Dendritic cell treated with granulocyte-macrophage colony-stimulating factor and Interleukin-4, amounts not matched to agents 40 ng/mL and 50 ng/mL, for 4 days (primary cell): ENCODE data around the gene KIF17.

ENCODE experiments used
- H3K27ac Mint-ChIP-seq: one replicate; pipeline ENCODE4 v1.8.0; 2022; ENCODE audit warnings: mild to moderate bottlenecking, mixed read lengths
- H3K27me3 Mint-ChIP-seq: one replicate; pipeline ENCODE4 v1.8.0; 2022; ENCODE audit warnings: mild to moderate bottlenecking, mixed read lengths
- H3K36me3 Mint-ChIP-seq: one replicate; pipeline ENCODE4 v1.8.0; 2022; ENCODE audit warnings: low read depth, mixed read lengths
- H3K4me1 Mint-ChIP-seq: one replicate; pipeline ENCODE4 v1.8.0; 2022; ENCODE audit warnings: low read depth, mixed read lengths
- H3K4me3 Mint-ChIP-seq: one replicate; pipeline ENCODE4 v1.8.0; 2022; ENCODE audit warnings: mild to moderate bottlenecking, moderate library complexity, mixed read lengths
- H3K9me3 Mint-ChIP-seq: one replicate; pipeline ENCODE4 v1.8.0; 2022; ENCODE audit warnings: mixed read lengths
- intact Hi-C: fragments of 100-400 bp; cut with micrococcal nuclease; formaldehyde crosslinking; loops from one replicate; pipeline ENCODE4 v1.15.0; 2022

The KIF17 gene

DNA sequence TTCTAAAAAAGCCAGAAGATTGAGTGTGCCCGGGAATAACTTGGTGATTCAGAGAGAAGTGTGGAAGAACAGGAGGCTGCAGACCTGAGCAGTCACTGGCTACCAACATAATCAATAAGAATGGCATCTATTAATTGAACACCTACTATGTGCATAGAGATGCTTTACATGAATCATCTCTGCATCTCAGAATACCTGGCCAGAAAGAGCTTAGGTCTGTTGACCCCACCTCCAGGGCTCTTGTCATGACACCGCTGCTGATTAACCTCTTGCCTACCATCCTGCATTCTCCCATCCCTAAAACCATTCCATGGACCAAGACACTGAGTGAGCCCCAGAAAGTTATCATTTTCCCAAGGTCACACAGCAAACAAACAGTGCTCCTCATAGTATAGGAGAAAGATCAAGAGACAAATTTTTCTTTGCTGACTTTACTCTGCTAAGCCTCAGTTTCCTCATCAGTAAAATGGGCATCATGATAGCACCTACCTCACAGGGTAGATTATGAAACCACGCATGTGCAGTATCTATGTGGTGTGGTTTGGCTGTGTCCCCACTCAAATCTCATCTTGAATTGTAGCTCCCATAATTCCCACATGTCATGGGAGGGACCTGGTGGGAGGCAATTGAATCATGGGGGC is 100.8 kb downstream of the KIF17 start:
- intact Hi-C loops = no loop called here
- Mint-ChIP-seq H3K27ac (no peak overlapping the region), H3K4me3 (no peak overlapping the region), H3K4me1 (no peaks in the 10 kb centered on the region), H3K9me3 (no peaks in the 10 kb centered on the region), H3K36me3 (peaks cover 76% of the 10 kb centered on the region), H3K27me3 (no peaks in the 10 kb centered on the region)

DNA sequence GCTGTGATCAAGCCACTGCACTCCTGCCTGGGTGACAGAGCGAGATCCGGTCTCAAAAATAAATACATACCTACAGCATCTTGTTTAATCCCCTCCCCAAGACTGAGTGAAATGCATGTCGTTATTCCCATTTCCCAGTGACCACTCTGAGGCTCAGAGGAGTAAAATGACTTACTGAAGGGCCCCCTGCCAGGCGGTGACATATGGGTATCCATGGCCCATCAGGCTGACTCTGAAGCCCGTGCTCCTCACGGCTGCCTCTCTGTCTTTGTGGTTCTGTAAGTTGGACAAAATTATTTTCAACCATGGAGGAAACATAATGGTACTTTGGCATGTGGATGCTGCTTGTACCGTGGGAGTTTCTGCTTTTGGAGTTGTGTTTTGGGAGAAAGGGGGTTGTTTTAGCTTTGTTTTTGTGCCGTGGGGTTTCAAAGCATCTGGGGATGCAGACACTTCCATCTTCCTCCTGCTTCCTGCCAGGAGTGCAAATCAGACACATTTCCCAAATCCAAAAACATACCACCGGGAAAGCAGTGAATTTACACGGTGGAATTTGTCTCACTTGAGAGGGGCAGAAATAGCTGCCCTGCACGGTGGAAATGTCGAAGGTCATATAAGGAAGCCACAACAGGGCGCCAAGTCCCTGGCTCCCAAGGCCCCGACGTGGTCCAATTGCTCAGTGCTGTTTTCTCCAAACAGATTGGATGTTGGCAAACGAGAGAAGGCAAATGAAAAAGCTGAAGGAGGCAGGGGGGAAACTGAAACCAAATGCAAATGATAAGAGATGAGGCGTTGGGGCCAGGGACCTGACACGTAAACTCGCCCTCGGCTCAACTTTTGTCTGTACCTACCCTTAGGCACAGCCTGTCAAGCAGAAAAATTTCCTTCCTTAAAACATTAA is 101.6 kb downstream of the KIF17 start:
- intact Hi-C loops = no loop called here
- no peaks in the 10 kb centered on the region for H3K9me3 Mint-ChIP-seq
- no peaks in the 10 kb centered on the region for H3K4me1 Mint-ChIP-seq
- peaks cover 83% of the 10 kb centered on the region for H3K36me3 Mint-ChIP-seq
- H3K27me3 Mint-ChIP-seq = no peaks in the 10 kb centered on the region
- no peak overlapping the region for H3K27ac Mint-ChIP-seq
- no peak overlapping the region for H3K4me3 Mint-ChIP-seq

DNA sequence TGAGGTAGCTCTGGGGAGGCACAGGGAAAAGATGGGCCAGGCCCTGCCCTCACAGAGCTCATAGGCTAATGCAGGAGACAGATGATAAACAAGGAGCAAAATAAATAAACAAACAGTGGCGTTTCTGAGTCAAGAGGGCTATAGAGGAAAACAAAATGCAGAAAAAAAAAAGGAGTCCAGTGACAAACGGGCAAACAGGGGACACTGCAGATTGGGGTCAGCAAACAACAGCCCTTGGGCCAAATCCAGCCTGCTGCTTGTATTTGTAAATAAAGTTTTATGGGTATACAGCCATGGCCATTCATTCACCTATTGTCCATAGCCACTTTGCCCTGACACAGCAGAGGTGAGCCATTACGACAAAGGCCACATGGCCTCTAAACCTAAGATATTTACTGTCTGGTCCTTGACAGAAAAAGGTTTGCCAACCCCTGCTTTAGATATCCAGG is 103.7 kb downstream of the KIF17 start:
- Mint-ChIP-seq H3K4me1 (no peaks in the 10 kb centered on the region), H3K4me3 (no peak overlapping the region), H3K9me3 (no peaks in the 10 kb centered on the region), H3K36me3 (peaks cover 83% of the 10 kb centered on the region), H3K27me3 (no peaks in the 10 kb centered on the region), H3K27ac (peak overlapping the region; percentile 13)
- intact Hi-C loops = no loop called here
